CD4-positive, alpha-beta T cell (primary cell): ENCODE data around the gene FYCO1. TPM values are rescaled to one million over a fixed set of nuclear protein-coding genes. Genes with fewer than 3 reads are reported as not detected.
A peak's percentile ranks its signal among the peaks of the same experiment; 100 is the strongest.

Experiments
- ATAC-seq: fragments of 200-7000 bp; cut with Tn5 transposase; one replicate; pipeline ENCODE4 v1.10.0; 2022; ENCODE audit warnings: mild to moderate bottlenecking; ENCODE audit not compliant: poor library complexity
- CTCF ChIA-PET: fragments of 350-600 bp; sonication (Branson Sonifier 250); formaldehyde crosslinking; loops from one replicate; lab custom pipeline; 2021; ENCODE audit warnings: antibody characterized with exemption, inconsistent platforms; lab: Charles Lee
- POLR2A ChIA-PET: fragments of 350-600 bp; sonication (Branson Sonifier 250); formaldehyde crosslinking; loops from one replicate; lab custom pipeline; 2021; ENCODE audit warnings: antibody characterized with exemption, inconsistent platforms; lab: Charles Lee
- DNase-seq, 14 experiments: peaks; one replicate each; pipeline ENCODE4 v3.0.0-alpha.2; 2013 to 2020; ENCODE audit warnings: mixed read lengths in 2 of 14
- H3K27ac ChIP-seq, 2 donors: one replicate each; pipeline versions ENCODE4 v1.5.1 to v1.7.0; 2013; ENCODE audit warnings: low read length in 2 of 2, low read depth in 1 of 2, mild to moderate bottlenecking in 1 of 2
- H3K27me3 ChIP-seq, 2 experiments: 1 replicate in 1 of 2; 2 replicates in 1 of 2; pipeline versions ENCODE4 v1.6.1 to v1.7.0; 2013; ENCODE audit warnings: low read length in 2 of 2, control low read depth in 1 of 2, mild to moderate bottlenecking in 1 of 2, moderate library complexity in 1 of 2; ENCODE audit not compliant: insufficient read depth in 2 of 2, control insufficient read depth in 1 of 2
- H3K36me3 ChIP-seq: one replicate; pipeline ENCODE4 v1.6.1; 2013; ENCODE audit warnings: low read length, control low read depth; ENCODE audit not compliant: insufficient read depth
- H3K4me1 ChIP-seq: one replicate; pipeline ENCODE4 v1.6.1; 2013; ENCODE audit warnings: low read length, control low read depth; ENCODE audit not compliant: insufficient read depth
- H3K4me3 ChIP-seq: one replicate; pipeline ENCODE4 v1.5.1; 2013; ENCODE audit warnings: mild to moderate bottlenecking, low read length, moderate library complexity
- H3K9me3 ChIP-seq, 2 experiments: 1 replicate in 1 of 2; 2 replicates in 1 of 2; pipeline versions ENCODE4 v1.6.1 to v1.7.0; 2013; ENCODE audit warnings: low read length in 2 of 2, mild to moderate bottlenecking in 2 of 2, control low read depth in 1 of 2, moderate library complexity in 1 of 2; ENCODE audit not compliant: control insufficient read depth in 1 of 2, insufficient read depth in 1 of 2
- H3K27ac Mint-ChIP-seq: one replicate; pipeline ENCODE4 v1.8.0; 2020; ENCODE audit warnings: mixed read lengths
- H3K27me3 Mint-ChIP-seq: one replicate; pipeline ENCODE4 v1.8.0; 2021; ENCODE audit warnings: mixed read lengths
- H3K36me3 Mint-ChIP-seq: one replicate; pipeline ENCODE4 v1.8.0; 2021; ENCODE audit warnings: low read depth, mixed read lengths
- H3K4me1 Mint-ChIP-seq: one replicate; pipeline ENCODE4 v1.8.0; 2021; ENCODE audit warnings: low read depth, mixed read lengths
- H3K4me3 Mint-ChIP-seq: one replicate; pipeline ENCODE4 v1.8.0; 2020; ENCODE audit warnings: mild to moderate bottlenecking, mixed read lengths
- H3K9me3 Mint-ChIP-seq: one replicate; pipeline ENCODE4 v1.8.0; 2020; ENCODE audit warnings: mixed read lengths
- CTCF ChIP-seq: fragments of 200-600 bp; IDR thresholded peaks from one replicate; pipeline ENCODE4 v1.8.0; 2022; ENCODE audit warnings: antibody characterized with exemption, mild to moderate bottlenecking
- intact Hi-C, 2 experiments: fragments of 100-400 bp; cut with DNase I in 1 of 2; cut with micrococcal nuclease in 1 of 2; formaldehyde crosslinking; loops; one replicate each; pipeline versions ENCODE4 v1.15.1 to v1.9.0; 2023 to 2025; cut with DNase I, micrococcal nuclease
- total RNA-seq, 174 experiments: library from RNA in 2 of 174; stranded (reverse) in 2 of 174; gene quantifications; one replicate each; pipeline ENCODE4 v1.2.3 and lab custom pipeline; 2021 to 2026

FYCO1 gene
- total RNA-seq, 2 experiments from 2014 or later = 17.4 to 20.1 TPM

- Mint-ChIP-seq H3K27ac (peak overlapping the region; percentile 72), H3K4me1 (peaks cover 49% of the 10 kb centered on the region), H3K27me3 (no peaks in the 10 kb centered on the region), H3K36me3 (peaks cover 25% of the 10 kb centered on the region), H3K9me3 (no peaks in the 10 kb centered on the region), H3K4me3 (peak overlapping the region; percentile 87)
- H3K9me3 ChIP-seq = no peaks in the 10 kb centered on the region
- intact Hi-C loops = loop anchor here (2.0 to 5.0 kb wide), 3 partner anchors 43 to 73 kb away; partner anchors contain the start of gene LZTFL1 (in 2 of the 2)
- TF ChIP-seq CTCF = no peak
- peak overlapping the region; percentile 42 for H3K4me3 ChIP-seq
- peak; percentile 88 for ATAC-seq
- H3K4me1 ChIP-seq = peaks cover 55% of the 10 kb centered on the region
- DNase-seq = peak; percentile 47 to 85 (median 68)
- ChIA-PET POLR2A (interaction anchor here (0.6 to 1.2 kb wide), 5 partner anchors 11 to 227 kb away, joined by 3 to 4 read pairs (median 3); partner anchors contain the start of genes CCR9, LZTFL1 and SACM1L), CTCF (interaction anchor here (0.8 kb wide), 1 partner anchor 162 kb away, joined by 3 read pairs; no protein-coding TSS in a partner anchor)
- no peaks in the 10 kb centered on the region for H3K27me3 ChIP-seq
- peak overlapping the region in 1 of 2 donors; percentile 47 for H3K27ac ChIP-seq
- peaks cover 16% of the 10 kb centered on the region for H3K36me3 ChIP-seq
These were observed 79.9 kb downstream of the FYCO1 start for GRCh38 chr3:45915518-45916231.

GRCh38 chr3:45915059-45915439, 80.6 kb downstream of the FYCO1 start:
- H3K27me3 ChIP-seq = no peaks in the 10 kb centered on the region
- Mint-ChIP-seq H3K27me3 (no peaks in the 10 kb centered on the region), H3K27ac (peak overlapping the region; percentile 72), H3K36me3 (peaks cover 19% of the 10 kb centered on the region), H3K4me3 (peak overlapping the region; percentile 87), H3K9me3 (no peaks in the 10 kb centered on the region), H3K4me1 (peaks cover 54% of the 10 kb centered on the region)
- CTCF ChIA-PET = no interaction called here
- no peak for TF ChIP-seq CTCF
- ATAC-seq (no peak), DNase-seq (no peak)
- H3K36me3 ChIP-seq = peaks cover 10% of the 10 kb centered on the region
- H3K9me3 ChIP-seq = no peaks in the 10 kb centered on the region
- POLR2A ChIA-PET = interaction anchor here (0.6 to 1.2 kb wide), 5 partner anchors 11 to 226 kb away, joined by 3 to 4 read pairs (median 3); partner anchors contain the start of genes CCR9, LZTFL1 and SACM1L
- peak overlapping the region; percentile 42 for H3K4me3 ChIP-seq
- intact Hi-C loops = loop anchor here (2.0 to 5.0 kb wide), 3 partner anchors 43 to 73 kb away; partner anchors contain the start of gene LZTFL1 (in 2 of the 2)
- peaks cover 58% of the 10 kb centered on the region for H3K4me1 ChIP-seq
- peak overlapping the region in 1 of 2 donors; percentile 7 for H3K27ac ChIP-seq

GRCh38 chr3:45914362-45915058, 81.1 kb downstream of the FYCO1 start:
- POLR2A ChIA-PET = interaction anchor here (1.1 kb wide), 1 partner anchor 62 kb away, joined by 3 read pairs; no protein-coding TSS in a partner anchor
- intact Hi-C loops = loop anchor here (2.0 to 5.0 kb wide), 3 partner anchors 42 to 72 kb away; partner anchors contain the start of gene LZTFL1 (in 2 of the 2)
- peak overlapping the region in 1 of 2 donors; percentile 7 for H3K27ac ChIP-seq

More at GRCh38 chr3:45914362-45915058, 81.1 kb downstream of the FYCO1 start:
- Mint-ChIP-seq H3K4me3 (no peak overlapping the region), H3K27me3 (no peaks in the 10 kb centered on the region), H3K4me1 (peaks cover 60% of the 10 kb centered on the region), H3K36me3 (peaks cover 16% of the 10 kb centered on the region), H3K27ac (peak overlapping the region; percentile 72), H3K9me3 (no peaks in the 10 kb centered on the region)
- H3K9me3 ChIP-seq = no peaks in the 10 kb centered on the region
- CTCF ChIA-PET = no interaction called here
- TF ChIP-seq CTCF = no peak
- peaks cover 64% of the 10 kb centered on the region for H3K4me1 ChIP-seq
- H3K4me3 ChIP-seq = no peak overlapping the region
- no peaks in the 10 kb centered on the region for H3K27me3 ChIP-seq
- no peak for ATAC-seq
- no peak for DNase-seq
- H3K36me3 ChIP-seq = peaks cover 6% of the 10 kb centered on the region
